ENCODE data around the gene DDX3X. TPM values are rescaled to one million over a fixed set of nuclear protein-coding genes. Genes with fewer than 3 reads are reported as not detected.

Gene DDX3X
- total and polyA plus RNA-seq, 10 of the 15 experiments (the other 5 are each of a cell fraction or from before 2014, with no cell fraction given), result 52.0 to 283 (median 172) TPM

DNA sequence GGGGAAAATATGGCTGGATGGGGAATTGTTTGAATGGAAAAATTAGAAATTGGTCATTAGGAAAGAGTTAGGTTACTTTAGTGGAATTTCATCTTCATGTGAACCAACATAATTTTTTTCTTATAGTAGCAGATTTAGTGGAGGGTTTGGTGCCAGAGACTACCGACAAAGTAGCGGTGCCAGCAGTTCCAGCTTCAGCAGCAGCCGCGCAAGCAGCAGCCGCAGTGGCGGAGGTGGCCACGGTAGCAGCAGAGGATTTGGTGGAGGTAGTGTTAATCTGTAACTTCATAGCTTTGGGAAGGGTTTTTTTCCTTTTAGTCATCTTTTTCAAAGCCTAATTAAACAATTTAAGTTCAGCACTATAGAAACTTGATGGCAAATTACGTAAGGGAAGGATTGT lies 13.2 kb downstream of the DDX3X start (continued):
- TF ChIP-seq, protein P1, sequence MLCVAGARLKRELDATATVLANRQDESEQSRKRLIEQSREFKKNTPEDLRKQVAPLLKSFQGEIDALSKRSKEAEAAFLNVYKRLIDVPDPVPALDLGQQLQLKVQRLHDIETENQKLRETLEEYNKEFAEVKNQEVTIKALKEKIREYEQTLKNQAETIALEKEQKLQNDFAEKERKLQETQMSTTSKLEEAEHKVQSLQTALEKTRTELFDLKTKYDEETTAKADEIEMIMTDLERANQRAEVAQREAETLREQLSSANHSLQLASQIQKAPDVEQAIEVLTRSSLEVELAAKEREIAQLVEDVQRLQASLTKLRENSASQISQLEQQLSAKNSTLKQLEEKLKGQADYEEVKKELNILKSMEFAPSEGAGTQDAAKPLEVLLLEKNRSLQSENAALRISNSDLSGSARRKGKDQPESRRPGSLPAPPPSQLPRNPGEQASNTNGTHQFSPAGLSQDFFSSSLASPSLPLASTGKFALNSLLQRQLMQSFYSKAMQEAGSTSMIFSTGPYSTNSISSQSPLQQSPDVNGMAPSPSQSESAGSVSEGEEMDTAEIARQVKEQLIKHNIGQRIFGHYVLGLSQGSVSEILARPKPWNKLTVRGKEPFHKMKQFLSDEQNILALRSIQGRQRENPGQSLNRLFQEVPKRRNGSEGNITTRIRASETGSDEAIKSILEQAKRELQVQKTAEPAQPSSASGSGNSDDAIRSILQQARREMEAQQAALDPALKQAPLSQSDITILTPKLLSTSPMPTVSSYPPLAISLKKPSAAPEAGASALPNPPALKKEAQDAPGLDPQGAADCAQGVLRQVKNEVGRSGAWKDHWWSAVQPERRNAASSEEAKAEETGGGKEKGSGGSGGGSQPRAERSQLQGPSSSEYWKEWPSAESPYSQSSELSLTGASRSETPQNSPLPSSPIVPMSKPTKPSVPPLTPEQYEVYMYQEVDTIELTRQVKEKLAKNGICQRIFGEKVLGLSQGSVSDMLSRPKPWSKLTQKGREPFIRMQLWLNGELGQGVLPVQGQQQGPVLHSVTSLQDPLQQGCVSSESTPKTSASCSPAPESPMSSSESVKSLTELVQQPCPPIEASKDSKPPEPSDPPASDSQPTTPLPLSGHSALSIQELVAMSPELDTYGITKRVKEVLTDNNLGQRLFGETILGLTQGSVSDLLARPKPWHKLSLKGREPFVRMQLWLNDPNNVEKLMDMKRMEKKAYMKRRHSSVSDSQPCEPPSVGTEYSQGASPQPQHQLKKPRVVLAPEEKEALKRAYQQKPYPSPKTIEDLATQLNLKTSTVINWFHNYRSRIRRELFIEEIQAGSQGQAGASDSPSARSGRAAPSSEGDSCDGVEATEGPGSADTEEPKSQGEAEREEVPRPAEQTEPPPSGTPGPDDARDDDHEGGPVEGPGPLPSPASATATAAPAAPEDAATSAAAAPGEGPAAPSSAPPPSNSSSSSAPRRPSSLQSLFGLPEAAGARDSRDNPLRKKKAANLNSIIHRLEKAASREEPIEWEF (IDR thresholded peaks at IDR 0.05; ENCODE audit: insufficient replicate concordance, low read depth, low read length), result no peak
- TF ChIP-seq, protein P2, sequence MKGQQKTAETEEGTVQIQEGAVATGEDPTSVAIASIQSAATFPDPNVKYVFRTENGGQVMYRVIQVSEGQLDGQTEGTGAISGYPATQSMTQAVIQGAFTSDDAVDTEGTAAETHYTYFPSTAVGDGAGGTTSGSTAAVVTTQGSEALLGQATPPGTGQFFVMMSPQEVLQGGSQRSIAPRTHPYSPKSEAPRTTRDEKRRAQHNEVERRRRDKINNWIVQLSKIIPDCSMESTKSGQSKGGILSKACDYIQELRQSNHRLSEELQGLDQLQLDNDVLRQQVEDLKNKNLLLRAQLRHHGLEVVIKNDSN (IDR thresholded peaks at IDR 0.05; ENCODE audit: borderline replicate concordance, extremely low read length, insufficient read depth, low read depth, low read length), result no peak
- TF ChIP-seq, protein P3, sequence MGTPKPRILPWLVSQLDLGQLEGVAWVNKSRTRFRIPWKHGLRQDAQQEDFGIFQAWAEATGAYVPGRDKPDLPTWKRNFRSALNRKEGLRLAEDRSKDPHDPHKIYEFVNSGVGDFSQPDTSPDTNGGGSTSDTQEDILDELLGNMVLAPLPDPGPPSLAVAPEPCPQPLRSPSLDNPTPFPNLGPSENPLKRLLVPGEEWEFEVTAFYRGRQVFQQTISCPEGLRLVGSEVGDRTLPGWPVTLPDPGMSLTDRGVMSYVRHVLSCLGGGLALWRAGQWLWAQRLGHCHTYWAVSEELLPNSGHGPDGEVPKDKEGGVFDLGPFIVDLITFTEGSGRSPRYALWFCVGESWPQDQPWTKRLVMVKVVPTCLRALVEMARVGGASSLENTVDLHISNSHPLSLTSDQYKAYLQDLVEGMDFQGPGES (IDR thresholded peaks at IDR 0.05), result no peak
- TF ChIP-seq GABPA (IDR thresholded peaks at IDR 0.05; ENCODE audit: low read depth) (no peak), POLR2AphosphoS2 (IDR thresholded peaks at IDR 0.05; ENCODE audit: low read depth, low read length) (no peak), FOXK2 (IDR thresholded peaks at IDR 0.05) (no peak), RUNX3 (IDR thresholded peaks at IDR 0.05; ENCODE audit: low read length) (no peak)

All from GM12878 (cell line).